HL-60/S4 (cell line): Measurements from ENCODE around the gene SLIT2.

Experiments used
- in situ Hi-C: fragments of 300-500 bp; cut with MboI; formaldehyde crosslinking; loops from 2 replicates; pipeline ENCODE4 v1.14.3; 2022; ENCODE audit warnings: low sequenced_read_pairs

The SLIT2 gene

DNA sequence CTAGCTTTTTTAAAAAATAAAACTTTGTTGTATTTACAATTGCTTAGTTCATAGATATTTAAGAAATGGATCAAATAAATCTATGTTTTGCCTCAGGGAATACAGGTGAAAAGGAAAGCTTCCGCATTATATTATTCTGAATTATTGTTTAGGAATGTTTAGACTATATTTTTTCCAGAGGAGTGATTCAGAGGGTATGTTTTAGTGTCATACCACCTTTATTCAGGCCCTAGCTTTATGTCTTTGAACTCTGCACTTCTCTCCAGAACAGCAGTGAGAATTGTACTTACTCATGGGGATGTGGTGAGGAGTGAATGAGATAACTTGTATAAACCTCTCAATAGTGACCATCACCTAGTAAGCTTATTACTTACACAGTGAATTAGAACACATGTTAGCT lies 14.0 kb downstream of the SLIT2 start:
- in situ Hi-C loops = no loop called here

DNA sequence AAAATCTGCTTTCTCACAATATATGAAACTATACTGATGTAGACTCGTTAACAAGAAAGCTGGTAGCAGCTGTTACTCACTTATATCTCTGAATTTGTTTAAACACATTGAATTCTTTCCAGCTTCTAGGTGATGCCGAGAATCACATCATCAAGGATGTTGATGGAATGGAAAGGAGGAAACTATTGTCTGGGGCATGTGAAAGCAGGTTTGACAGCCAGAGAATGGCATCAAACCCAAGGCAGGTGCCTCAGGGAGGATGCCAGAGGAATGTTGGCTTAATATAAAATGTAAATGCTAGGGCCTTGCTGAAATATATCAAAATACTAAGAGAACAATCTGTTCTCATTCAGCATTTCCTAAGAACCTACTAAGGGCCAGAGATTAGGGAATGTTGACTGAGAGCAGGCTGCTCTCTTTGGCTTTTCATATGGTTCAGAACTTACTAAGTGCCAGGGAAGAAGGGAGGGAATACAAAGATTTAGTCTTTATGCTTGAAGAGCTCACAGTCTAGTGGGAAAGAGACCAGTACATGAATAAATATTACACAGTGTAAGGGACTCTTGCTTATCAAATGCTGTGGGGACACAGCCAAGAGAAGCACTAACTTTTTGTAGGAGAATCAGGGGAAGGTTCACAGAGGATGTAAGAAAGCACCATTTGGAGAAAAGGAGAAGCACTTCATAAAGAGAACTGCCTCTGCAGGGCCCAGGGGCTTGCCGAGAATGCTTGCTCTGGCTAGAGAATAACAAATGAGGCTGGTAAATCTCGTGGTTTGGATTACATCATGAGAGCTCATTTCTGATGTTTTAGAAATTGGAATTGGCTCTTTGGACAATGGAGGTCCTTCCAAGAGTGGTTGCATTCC lies 14.7 kb downstream of the SLIT2 start:
- in situ Hi-C loops = no loop called here

DNA sequence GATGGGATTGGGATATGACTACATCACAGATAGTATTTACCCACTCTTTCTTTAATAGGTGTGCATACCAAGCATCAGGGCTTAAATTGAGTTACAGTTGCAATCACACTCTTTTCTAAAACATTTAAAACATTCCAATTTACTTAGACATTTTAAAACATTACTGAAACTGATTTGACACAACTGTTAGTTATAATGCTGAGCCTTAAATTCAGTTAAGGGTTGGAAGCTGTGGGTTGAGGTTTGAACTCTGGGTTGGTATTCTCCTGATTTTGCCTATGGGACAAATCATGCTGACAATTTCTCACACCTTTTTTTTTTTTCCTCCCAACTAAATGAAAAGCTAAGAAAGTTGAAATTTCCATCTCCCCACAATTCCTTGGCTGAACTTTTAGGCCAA lies 16.3 kb downstream of the SLIT2 start:
- in situ Hi-C loops = no loop called here

DNA sequence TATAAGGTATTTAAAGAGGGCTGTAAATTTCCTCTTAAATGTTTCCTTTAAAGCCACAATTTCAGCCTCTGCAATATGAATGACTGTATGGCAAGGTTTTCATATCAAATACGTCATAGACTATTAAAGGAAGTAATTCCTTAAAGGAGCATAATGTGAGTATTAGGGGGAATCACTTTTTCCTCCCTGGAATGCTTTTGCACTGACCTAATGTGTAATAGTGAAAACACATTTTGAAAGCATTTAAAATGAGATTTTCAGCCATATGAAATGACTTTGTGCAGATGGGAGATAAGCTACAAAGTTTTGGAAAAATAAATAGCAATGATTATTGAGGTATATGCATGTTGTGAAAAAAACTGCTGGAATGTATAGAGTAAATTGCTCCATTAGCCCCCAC lies 17.6 kb downstream of the SLIT2 start:
- in situ Hi-C loops = no loop called here

DNA sequence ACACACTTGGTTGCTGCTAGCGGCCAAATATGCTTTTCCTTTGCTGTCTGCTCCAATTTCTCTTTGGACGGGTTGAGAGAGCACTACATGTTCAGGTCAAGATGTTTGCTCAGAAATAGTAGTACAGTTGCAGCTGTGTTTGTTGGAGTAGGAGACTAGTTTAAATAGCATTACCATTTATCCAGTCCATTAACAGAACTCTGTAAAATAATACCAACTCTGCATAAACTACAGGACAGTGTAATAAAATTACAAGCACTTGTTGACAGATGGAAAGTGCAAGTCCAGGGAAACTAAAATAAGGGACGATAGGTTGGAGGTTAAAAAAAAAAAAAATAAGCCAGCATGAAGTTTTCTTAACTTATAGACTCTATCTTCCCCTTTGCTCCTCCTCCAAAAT lies 20.2 kb downstream of the SLIT2 start:
- in situ Hi-C loops = no loop called here

DNA sequence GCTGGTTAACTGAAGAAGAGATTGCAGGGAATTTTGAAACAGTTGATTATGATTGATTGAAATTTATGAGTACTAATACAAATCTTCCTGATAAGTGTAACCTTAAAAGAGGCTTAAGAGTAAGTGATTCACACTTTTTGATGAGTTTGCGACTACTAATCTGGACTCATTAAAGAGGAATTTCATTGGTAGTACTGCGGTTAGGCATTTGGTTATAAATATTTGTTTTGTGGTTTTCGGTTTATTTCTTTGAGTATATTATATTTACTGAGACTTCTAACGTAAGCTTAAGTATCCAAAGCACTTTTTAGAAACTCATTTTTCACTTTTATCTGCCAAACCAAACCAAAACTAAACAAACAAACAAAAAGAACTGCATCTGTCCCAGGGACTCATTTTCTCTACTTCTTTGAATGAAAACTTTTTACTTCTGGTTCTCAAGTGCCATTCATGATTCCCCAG lies 20.7 kb downstream of the SLIT2 start:
- in situ Hi-C loops = no loop called here

DNA sequence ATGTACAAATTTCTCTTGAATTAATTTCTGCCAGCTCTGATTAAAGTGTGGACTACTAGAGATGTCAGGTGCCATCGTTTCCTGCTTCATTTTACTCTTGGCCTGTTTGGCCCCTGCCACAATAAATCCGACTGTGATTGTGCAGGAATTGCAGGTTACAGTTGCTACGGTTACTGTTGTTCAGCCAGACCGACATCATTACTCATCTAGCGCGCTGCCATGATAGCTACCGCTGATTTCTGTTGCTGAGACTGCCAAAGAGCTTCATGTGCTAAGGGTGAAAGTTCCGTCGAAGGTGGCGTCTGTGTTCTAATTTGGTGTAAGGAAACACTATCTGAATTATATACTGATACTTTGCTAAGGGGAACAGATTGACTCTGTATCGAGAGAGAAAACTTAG lies 22.1 kb downstream of the SLIT2 start:
- in situ Hi-C loops = no loop called here

DNA sequence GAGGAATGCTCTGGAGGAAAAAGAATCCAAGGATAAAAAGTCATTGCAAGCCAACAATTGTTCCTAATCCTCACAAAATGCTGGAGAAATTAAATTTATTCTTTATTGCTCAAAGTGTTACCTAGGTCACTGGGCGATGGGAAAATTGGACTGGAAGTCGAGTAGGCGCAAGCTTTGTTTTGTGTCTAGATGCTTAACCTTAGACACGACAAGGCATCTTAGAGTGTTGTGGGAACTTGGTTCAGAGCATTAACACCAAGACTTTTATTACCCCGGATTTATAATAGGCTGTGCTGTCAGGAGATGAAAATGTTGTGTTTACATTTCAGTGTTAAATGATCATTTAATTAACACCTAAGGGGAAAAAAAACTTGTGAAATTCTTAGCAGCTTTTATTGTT lies 25.1 kb downstream of the SLIT2 start:
- in situ Hi-C loops = no loop called here

DNA sequence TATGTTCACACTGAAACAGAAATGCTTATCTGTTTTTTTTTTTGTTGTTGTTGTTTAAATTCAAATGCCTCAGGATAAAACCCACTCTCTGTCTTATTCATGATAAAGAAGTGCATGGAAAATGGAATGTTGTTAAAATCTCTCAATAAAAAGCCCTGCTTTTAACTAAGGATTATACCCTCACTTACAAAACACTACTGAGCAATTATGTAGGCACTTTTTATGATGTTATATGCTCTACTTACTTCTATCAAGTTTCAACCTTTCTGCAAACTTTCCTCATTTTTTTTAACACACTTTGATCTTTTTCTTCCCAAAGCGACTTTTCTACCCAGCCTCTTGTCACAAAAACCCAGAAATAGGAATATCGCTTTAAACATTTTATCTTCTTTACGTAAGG lies 26.5 kb downstream of the SLIT2 start:
- in situ Hi-C loops = no loop called here

DNA sequence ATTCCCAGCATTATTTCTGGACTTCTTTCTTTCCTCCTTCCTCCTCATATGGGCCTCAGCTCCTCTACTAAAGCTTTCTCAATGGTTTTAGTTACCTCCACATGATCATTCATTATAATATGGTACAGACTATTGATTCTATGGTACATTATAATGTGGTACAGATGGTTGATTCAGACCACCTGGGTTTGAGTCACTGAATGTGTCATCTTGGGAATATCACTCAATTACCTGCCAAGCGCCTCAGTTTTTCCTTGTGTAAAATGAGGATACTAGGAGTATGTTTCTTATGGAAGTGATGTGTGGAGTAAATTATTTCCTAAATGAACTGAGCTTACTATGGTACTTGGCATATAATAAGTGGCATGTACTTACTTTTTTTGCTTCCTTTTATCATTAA lies 27.7 kb downstream of the SLIT2 start:
- in situ Hi-C loops = no loop called here

DNA sequence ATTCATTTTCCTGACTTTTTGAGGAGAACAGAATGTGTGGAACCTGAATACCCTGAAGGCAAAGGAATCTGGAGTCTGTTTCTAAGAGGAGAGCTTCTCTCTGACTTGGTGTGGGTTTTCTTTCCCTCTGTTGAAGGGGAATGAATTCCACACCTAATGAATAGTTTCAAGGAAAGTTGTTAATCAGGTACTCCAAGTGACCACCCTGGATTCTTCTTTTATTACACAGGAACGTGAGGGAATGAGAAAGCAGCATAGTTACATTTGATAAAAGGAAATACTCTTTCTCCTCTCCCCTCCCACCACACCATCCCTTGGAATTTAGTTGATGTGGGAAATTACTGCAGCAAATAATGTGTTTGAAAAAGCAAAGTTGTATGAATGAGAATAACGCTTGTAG lies 29.7 kb downstream of the SLIT2 start:
- in situ Hi-C loops = no loop called here

DNA sequence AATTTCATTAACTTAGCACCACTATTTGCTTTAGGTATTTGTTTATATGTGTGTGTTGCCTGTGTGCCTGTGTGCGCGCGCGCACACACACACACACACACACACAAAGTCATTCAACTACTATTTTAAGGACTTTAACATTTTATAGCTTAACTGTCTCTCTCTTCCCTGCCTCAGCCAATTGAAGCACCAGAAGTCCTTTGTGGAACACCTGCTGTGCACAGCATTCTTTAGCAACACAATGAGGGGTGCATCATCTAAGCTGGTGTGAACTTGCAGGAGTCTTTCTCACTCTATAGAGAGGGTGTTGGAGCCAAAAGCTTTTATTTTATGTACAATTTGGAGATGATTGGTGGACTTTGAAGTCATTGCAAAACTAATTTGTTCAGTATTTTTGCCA lies 31.3 kb downstream of the SLIT2 start:
- in situ Hi-C loops = no loop called here

DNA sequence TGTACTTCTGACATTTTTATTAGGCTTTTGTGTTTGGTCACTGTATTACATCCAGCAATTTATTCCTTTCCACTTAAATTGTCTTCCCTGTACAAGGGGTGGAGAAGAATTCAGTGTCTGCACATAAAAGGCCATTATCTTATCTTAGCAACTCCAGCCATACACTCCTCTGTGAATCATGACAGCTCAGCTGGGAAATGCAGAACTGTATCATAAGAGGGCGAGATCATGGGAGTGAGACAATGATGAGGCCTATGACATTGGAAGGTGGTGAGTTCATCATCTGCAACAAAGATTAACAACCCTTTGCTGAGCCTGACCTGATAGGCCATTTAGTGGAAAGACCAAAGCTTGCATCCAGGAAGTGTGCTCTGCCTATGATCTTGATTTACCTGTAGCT lies 33.3 kb downstream of the SLIT2 start:
- in situ Hi-C loops = no loop called here

DNA sequence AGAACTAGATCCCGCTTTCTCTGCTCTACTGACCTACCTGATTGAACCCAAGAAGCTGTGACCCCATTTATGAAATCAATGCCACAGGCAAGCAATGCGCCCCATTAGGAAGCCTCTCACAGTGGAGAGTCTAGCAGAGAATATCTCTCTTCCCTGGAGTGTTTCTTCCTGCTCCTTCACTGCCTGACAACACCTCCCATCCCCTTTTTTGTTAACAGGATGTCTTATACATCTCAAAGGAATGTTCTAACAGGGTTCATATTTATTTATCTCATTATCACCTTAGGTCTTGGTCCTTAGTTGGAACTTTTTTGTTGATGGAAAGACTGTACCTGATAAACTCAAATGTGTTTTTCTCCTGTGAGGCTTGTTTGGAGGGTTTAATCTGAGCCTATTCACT lies 35.5 kb downstream of the SLIT2 start:
- in situ Hi-C loops = no loop called here

DNA sequence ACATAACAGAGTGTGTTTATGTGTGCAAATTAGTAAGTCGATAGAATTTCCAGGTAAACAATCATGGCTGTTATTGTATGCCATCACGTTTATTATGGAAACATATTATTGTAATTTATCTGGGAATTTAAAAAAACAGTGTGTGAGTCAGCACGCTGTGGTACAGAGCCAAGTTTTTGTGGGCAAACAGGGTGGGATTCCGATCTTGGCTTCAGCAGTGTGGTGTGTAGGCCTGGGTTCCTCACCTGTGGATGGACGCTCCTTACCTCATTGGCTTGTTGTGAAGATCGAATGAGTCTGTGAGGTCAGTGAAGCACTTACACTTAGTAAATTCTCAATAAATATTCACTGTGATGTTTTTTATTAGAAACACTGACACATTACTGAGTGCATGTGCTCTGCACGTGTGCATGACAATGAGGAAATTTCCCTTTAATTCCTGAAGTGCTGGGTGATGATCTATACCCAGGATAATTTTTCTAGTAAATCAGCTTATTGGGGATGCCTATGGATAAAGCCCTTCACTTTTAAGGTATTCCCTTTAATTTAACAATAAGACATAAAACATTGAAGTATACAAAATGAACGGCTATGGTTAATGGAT lies 36.4 kb downstream of the SLIT2 start:
- in situ Hi-C loops = no loop called here

DNA sequence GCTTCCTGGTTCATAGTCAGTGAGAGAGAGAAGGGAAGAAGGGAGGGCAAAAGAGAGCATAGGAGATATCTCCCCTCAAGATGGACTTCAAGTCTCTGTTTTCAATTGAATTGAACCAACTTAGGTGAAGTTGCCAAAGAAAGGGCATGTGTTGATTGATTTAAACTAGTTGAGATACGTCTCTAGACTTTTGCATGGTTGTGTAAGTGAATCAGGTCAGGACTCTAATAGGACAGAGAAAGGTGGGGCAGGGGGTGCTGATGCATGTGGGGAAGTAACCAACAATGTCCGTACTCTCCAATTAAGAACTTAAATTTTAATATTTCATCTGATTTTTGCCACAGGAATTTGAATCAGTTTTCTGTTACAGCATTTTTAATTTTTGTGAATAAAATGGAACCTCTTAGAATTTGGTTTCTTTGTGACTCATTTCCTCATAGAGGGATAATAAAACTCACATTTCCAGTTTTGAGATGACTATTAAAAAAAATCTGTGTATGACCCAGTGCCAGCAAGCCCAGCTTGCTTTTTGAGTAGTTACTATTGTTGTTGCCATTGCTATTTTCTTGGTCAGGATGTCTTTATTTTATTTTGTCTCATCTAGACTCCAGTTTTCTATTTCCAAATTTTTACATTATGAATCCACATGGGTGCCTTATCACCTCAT lies 37.3 kb downstream of the SLIT2 start:
- in situ Hi-C loops = no loop called here

DNA sequence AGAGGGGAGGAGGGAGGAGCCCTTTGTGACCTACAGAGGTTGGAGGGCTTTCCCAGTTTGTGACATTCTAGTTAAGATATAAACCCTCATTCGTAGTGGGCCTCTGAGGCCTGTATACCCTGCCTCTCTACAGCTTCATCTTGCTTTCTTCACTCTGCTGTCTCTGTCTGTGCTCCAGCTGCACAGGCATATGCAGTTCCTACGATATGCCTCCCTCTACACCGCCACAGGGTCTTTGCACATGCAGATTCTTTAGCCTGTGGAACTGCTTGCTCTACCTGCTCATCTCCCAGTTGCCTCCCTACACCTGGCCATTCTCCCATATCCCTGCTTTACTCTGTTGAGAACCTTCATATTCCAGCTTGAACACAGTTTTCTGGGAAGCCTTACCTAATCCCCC lies 38.1 kb downstream of the SLIT2 start:
- in situ Hi-C loops = no loop called here

DNA sequence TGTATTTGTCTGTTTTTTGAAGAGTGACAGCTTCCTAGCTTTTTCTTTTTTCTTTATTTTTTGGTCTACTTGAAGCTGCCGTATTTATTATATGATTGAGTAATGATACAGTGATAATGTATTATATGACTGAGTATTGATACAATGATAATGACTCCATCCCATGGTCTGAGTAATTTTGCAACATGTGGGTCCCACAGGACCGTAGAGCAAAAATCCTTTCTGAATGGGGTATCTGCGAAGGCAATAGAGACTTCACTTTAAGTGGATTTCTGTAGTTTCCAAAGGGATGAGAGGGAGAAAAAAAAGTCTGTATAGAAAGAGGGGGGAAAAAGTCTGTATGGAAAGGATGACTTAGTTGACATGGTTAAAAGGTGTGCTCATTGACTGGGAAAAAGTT lies 41.0 kb downstream of the SLIT2 start:
- in situ Hi-C loops = no loop called here

DNA sequence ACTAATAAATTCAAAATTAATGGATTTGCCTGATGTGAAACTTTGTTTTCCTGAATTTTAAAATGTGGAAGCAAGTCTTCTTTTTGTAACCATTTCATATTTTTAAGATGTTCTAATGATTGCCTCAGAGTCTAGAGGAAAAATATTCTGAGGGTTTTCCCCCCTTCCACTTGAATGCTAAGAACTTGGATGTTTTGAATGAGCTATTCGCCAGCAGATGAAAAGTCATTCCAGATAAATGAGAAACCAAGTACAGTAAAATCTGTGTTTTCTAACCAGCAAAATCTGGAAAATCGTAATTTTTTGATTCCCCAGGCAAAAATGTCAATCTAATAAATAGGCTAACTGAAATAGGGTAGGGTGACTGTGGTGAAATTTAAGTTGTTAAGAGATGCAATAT lies 45.6 kb downstream of the SLIT2 start:
- in situ Hi-C loops = no loop called here

DNA sequence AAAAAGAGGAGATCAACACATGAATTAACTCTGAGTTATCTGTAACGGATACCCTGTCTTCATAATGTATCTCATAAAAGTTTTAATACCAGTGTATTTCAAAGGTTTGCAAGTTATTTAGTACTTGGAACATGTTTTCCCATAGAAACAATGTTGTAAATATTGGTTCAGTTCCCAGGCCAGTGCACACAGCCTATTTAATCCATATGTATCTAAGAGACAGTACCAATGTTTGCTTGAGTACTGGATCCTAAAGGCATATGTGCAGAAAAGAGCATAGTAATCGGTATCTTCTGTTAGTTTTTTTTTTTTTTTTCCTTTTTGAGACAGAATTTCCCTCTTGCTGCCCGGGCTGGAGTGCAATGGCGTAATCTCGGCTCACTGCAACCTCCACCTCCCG lies 46.1 kb downstream of the SLIT2 start:
- in situ Hi-C loops = no loop called here

DNA sequence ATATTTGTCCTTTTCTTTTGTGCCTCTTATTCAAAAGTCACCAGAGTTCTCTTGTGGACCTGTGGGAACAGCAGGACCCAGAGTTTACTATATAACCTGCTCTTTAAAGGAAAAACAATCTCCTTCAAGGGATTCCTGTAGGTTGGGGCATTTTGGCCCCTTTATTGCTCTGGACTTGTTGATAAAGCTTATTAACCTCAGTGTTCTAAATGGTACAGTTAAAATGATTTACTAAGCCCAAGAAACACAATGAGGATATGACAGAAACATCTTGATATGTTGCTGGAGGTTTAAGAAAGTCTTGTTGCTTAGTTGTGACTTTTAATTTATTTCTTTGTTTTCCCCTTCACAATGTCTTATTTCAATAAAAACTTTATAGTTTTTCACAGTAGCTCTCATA lies 46.8 kb downstream of the SLIT2 start:
- in situ Hi-C loops = no loop called here

DNA sequence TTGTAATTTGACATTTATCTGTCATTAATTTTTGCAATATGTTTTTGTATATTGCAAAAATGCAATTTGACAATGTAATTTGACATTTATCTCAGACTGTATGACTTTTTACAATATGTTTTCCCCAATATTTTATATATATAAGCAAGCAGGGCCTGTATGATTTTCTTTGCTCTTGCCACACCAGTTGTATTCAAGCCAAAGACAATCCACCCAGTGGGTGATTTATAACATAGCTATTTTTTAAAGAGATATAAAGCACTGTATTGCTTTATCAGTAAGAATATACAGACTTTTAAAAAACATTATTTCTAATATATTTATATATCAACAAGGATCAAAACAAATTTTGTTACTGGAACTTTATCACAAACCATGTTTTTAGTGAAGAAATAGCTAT lies 47.3 kb downstream of the SLIT2 start:
- in situ Hi-C loops = no loop called here
